ENCODE measurements around the gene ABCA6. TPM values are rescaled to one million over a fixed set of nuclear protein-coding genes. Genes with fewer than 3 reads are reported as not detected.

Gene ABCA6
- total and polyA plus RNA-seq, 2 of the 13 experiments (the other 11 are each of a cell fraction or from before 2014, with no cell fraction given) = 0.05 to 0.11 TPM

- no peak for DNase-seq (ENCODE audit: low spot score)
- no peak for ATAC-seq
- Histone ChIP-seq H2AFZ (ENCODE audit: low read length) (no peak overlapping the region), H3K9me3 (ENCODE audit: low read length) (no peaks in the 10 kb centered on the region), H3K4me2 (ENCODE audit: low read depth, low read length) (no peak overlapping the region), H3K79me2 (ENCODE audit: insufficient read depth, low read length) (no peaks in the 10 kb centered on the region), H3K27ac (ENCODE audit: extremely low read length, insufficient read depth, low read length) (no peak overlapping the region), H3K27me3 (ENCODE audit: control insufficient read depth in 1 of 2, insufficient read depth in 2 of 2, low read length in 2 of 2) (no peaks in the 10 kb centered on the region), H3K36me3 (replicated peaks in 1 of 2; ENCODE audit: control insufficient read depth in 1 of 2, insufficient read depth in 2 of 2, low read length in 2 of 2) (no peaks in the 10 kb centered on the region), H3K4me3 (replicated peaks in 1 of 3; ENCODE audit: insufficient read depth in 1 of 3, low read depth in 2 of 3, low read length in 3 of 3) (no peak overlapping the region), H3K9ac (ENCODE audit: insufficient read depth, low read depth, low read length) (no peak overlapping the region), H3K4me1 (ENCODE audit: insufficient read depth, low read length) (no peaks in the 10 kb centered on the region), H4K20me1 (ENCODE audit: insufficient read depth, low read length) (no peaks in the 10 kb centered on the region)
- no TSS peak for BruUV-seq (replicated peaks)
- TF ChIP-seq JUNB (CRISPR knock-in tag; IDR thresholded peaks at IDR 0.05; ENCODE audit: borderline replicate concordance) (no peak), KDM2A (CRISPR knock-in tag; IDR thresholded peaks at IDR 0.05; ENCODE audit: borderline replicate concordance, low read depth) (no peak), ZNF335 (CRISPR knock-in tag; IDR thresholded peaks at IDR 0.05) (no peak), RBM39 (IDR thresholded peaks at IDR 0.05; ENCODE audit: low read depth, low read length, poor library complexity, severe bottlenecking) (no peak), BRD4 (CRISPR knock-in tag; IDR thresholded peaks at IDR 0.05) (no peak)
- POLR2A ChIA-PET = no interaction called here
- in situ Hi-C loops (cut with HindIII; ENCODE audit: extremely low pct_ligation_motif_present, low pct_unique_long_range_greater_than_20kb) (no loop called here), intact Hi-C loops (cut with micrococcal nuclease; ENCODE audit: unreplicated experiment) (no loop called here)
- CTCF ChIA-PET (ENCODE audit: low intra/inter-chr PET ratio, low total read pairs) = no interaction called here
- FAIRE-seq = no peak
These were observed 22.5 kb upstream of the ABCA6 start for GRCh38 chr17:69164206-69164605.

DNA sequence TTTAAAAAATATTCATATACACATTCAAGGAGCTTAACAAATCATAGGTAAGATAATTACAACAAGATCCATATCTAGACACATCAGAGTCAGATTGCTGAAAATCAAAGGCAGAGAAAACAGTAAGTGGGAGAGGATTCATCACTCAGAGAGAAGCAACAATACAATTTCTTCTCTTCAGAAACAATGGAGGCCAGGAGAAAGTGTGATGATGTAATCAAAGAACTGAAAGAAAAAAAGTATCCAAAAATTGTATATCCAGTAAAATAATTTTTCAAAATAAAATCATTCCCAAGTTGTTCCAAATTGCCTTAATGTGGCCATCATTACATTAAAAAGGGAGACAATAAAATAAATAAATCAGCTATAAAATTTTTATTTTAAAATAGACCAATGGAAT is 17.7 kb upstream of the ABCA6 start:
- H2AFZ ChIP-seq (ENCODE audit: low read length) = no peak overlapping the region
- POLR2A ChIA-PET = no interaction called here
- H3K27me3 ChIP-seq (ENCODE audit: control insufficient read depth in 1 of 2, insufficient read depth in 2 of 2, low read length in 2 of 2) = no peaks in the 10 kb centered on the region
- intact Hi-C loops (cut with micrococcal nuclease; ENCODE audit: unreplicated experiment) (no loop called here), in situ Hi-C loops (cut with HindIII; ENCODE audit: extremely low pct_ligation_motif_present, low pct_unique_long_range_greater_than_20kb) (no loop called here)
- H3K27ac ChIP-seq (ENCODE audit: extremely low read length, insufficient read depth, low read length) = no peak overlapping the region
- no peak overlapping the region for H3K4me2 ChIP-seq (ENCODE audit: low read depth, low read length)
- no peak for ATAC-seq
- 0 out of 2 replicates have a peak, but pooled peaks cover 2% of the 10 kb centered on the region for H3K4me1 ChIP-seq (ENCODE audit: insufficient read depth, low read length)
- FAIRE-seq = no peak
- no peak for TF ChIP-seq RAD21 (CRISPR knock-in tag; IDR thresholded peaks at IDR 0.05)
- TF ChIP-seq ZNF569 (CRISPR knock-in tag; IDR thresholded peaks at IDR 0.05; ENCODE audit: borderline replicate concordance) = no peak
- no peak for TF ChIP-seq ZNF614 (CRISPR knock-in tag; IDR thresholded peaks at IDR 0.05; ENCODE audit: borderline replicate concordance)
- TF ChIP-seq ATF7 (IDR thresholded peaks at IDR 0.05) = peak; percentile 64
- TF ChIP-seq ATF7 (CRISPR knock-in tag; IDR thresholded peaks at IDR 0.05) = no peak
- H3K9me3 ChIP-seq (ENCODE audit: low read length) = no peaks in the 10 kb centered on the region
- no peak overlapping the region for H3K9ac ChIP-seq (ENCODE audit: insufficient read depth, low read depth, low read length)
- DNase-seq (ENCODE audit: low spot score) = no peak
- no TSS peak for BruUV-seq (replicated peaks)
- H3K36me3 ChIP-seq (replicated peaks in 1 of 2; ENCODE audit: control insufficient read depth in 1 of 2, insufficient read depth in 2 of 2, low read length in 2 of 2) = no peaks in the 10 kb centered on the region
- CTCF ChIA-PET (ENCODE audit: low intra/inter-chr PET ratio, low total read pairs) = no interaction called here
- H4K20me1 ChIP-seq (ENCODE audit: insufficient read depth, low read length) = no peaks in the 10 kb centered on the region
- H3K4me3 ChIP-seq (replicated peaks in 1 of 3; ENCODE audit: insufficient read depth in 1 of 3, low read depth in 2 of 3, low read length in 3 of 3) = no peak overlapping the region
- no peaks in the 10 kb centered on the region for H3K79me2 ChIP-seq (ENCODE audit: insufficient read depth, low read length)

Data from HepG2 (cell line).